Cardiac fibroblast (primary cell): ENCODE data around the gene RELA.
"Not testable (repeated sequence)": the region's sequence is repeated elsewhere in the genome, so short reads cannot be mapped to it uniquely, and the experiment has no call there.

Experiments used
- DNase-seq, 2 donors: peaks; one replicate each; pipeline versions ENCODE4 v3.0.0 to v3.0.0-alpha.2; 2010; ENCODE audit warnings: low read depth in 2 of 2
- H3K4me3 ChIP-seq, 2 donors: replicated peaks in 1 of 2; 1 replicate in 1 of 2; 2 replicates in 1 of 2; pipeline ENCODE4 v1.5.1; 2011; ENCODE audit warnings: low read depth in 2 of 2, low read length in 2 of 2, mild to moderate bottlenecking in 2 of 2, moderate library complexity in 1 of 2
- CTCF ChIP-seq: IDR thresholded peaks from one replicate; pipeline ENCODE4 v1.5.1; 2011; ENCODE audit warnings: low read depth, mild to moderate bottlenecking, low read length, inconsistent platforms

Gene RELA

GRCh38 chr11:65695459-65696241 lies 32.9 kb upstream of the RELA start:
- DNase-seq = peak; percentile 51 to 65
- no peak overlapping the region for H3K4me3 ChIP-seq
- no peak for TF ChIP-seq CTCF

- TF ChIP-seq CTCF = no peak
- DNase-seq = no peak
- no peak overlapping the region for H3K4me3 ChIP-seq
These were observed 29.7 kb upstream of the RELA start for GRCh38 chr11:65692367-65692766.

GRCh38 chr11:65691847-65692246 lies 29.1 kb upstream of the RELA start:
- H3K4me3 ChIP-seq, DNase-seq: not testable (repeated sequence)

GRCh38 chr11:65685981-65686380 lies 23.3 kb upstream of the RELA start:
- DNase-seq = peak in 1 of 2 donors; percentile 30
- no peak overlapping the region for H3K4me3 ChIP-seq
- TF ChIP-seq CTCF = no peak

- not testable (repeated sequence) for H3K4me3 ChIP-seq, DNase-seq
These were observed 20.8 kb upstream of the RELA start for GRCh38 chr11:65683480-65683879.

GRCh38 chr11:65680192-65680743 lies 17.6 kb upstream of the RELA start:
- DNase-seq = no peak
- no peak overlapping the region for H3K4me3 ChIP-seq
- TF ChIP-seq CTCF = no peak

GRCh38 chr11:65672982-65673381 lies 10.3 kb upstream of the RELA start:
- no peak for TF ChIP-seq CTCF
- DNase-seq = no peak
- H3K4me3 ChIP-seq = no peak overlapping the region

GRCh38 chr11:65672180-65672860 lies 9.6 kb upstream of the RELA start:
- no peak overlapping the region for H3K4me3 ChIP-seq
- no peak for TF ChIP-seq CTCF
- DNase-seq = no peak
